ENCODE measurements around the gene WRAP73.
"Not testable (repeated sequence)": the region's sequence is repeated elsewhere in the genome, so short reads cannot be mapped to it uniquely, and the experiment has no call there.

WRAP73 gene

GRCh38 chr1:3599286-3599811, 50.6 kb downstream of the WRAP73 start:
- no peak for DNase-seq (ENCODE audit: low read depth in 2 of 2, low spot score in 1 of 2)

DNA sequence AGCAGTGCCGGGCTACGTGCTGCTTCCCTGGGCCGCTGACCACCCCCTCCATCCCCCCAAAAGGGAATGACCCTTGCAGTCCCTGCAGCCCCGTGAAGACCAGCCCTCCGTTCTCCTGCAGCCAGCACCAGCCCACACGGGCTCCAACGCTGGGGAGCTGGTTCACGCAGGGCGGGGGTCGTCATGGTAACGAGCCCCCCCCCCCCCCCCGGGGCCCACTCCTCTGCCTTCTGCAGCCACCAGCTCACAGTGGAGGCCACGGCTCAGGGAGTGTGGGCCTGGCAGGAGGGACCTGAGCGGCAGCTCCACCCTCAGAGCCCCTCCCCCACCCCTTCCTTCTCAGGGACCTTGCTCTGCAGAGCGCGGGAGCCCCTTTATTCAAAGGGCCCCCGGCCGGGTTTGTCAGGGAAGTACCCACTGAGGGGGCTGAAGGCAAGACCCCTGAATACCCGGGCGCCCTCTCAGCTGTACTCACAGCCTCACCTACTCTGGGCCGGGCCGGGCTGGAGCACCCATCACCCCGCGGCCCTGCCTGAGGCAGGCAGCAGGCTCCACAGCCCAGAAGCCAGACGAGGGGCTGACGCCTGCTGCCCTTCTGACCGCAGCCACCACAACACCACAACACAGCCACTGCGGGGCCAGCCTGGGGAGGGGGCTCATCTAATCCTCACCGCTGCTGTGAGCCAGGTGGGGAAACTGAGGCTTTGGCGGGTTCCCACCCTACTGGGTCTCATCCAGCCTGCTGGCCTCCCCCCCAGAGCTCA, 51.2 kb downstream of the WRAP73 start:
- DNase-seq (ENCODE audit: low read depth in 2 of 2, low spot score in 1 of 2), result no peak

GRCh38 chr1:3598051-3598491, 51.8 kb downstream of the WRAP73 start:
- DNase-seq (ENCODE audit: low read depth in 2 of 2, low spot score in 1 of 2), result no peak

DNA sequence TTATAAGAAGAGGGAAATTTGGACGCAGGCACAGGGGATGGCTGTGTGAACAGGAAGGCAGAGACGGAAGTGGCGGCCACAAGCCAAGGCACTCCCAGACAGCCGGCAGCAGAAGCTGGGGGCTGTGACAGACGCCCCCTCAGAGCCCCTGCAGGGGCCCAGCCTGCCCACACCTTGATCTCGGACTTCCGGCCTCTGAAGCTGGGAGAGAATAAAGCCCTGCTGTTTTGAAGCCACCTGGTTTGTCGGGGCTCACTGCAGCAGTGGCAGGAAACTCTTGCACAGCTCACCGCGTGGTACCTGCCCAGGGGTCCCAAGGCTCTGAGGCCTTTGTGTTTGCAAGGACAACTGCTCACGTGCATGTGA, 52.3 kb downstream of the WRAP73 start:
- DNase-seq (ENCODE audit: low read depth in 2 of 2, low spot score in 1 of 2), result no peak

DNA sequence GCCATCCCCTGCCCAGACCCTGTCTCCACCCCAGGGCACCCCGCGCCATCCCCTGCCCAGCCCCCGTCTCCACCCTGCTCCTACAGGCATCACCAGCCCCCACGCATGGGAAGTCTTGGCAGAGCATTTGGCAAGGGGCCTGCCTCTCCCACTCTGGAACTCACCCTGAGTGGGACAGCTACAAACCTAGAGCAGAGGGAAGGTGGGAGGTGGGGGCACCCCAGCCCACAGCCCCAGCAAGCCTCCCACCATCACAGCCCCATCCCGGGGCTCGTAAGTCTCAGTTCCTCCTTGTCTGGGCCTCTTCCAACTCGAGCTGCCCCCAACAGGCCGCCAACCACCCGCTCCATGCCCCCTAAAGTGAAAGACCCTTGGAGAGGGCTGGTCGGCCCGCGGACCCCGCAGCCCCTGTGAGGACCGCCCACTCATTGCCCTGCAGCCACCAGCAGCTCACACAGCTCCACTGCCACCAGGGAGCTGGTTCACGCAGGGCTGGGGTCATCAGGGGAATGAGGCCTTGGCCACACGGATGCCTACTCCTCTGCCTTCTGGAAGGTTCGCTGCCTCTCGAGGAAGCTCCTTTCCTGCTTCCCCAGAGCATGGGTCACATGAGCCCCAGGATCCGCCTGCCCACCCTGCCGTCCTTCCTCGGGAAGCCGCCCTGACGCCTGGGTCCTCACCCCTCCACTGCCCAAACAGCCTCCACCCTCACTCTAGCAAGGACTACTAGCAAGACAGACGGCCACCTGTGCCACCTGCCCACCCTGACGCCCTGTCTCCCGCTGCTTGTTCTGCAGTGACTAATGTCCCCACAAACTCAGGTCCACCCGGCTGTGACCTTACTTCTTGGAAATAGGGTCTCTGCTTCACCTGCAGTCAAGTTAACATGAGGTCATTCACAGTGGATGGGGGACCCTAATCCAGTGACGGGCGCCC, 53.0 kb downstream of the WRAP73 start:
- no peak for DNase-seq (ENCODE audit: low read depth in 2 of 2, low spot score in 1 of 2)

DNA sequence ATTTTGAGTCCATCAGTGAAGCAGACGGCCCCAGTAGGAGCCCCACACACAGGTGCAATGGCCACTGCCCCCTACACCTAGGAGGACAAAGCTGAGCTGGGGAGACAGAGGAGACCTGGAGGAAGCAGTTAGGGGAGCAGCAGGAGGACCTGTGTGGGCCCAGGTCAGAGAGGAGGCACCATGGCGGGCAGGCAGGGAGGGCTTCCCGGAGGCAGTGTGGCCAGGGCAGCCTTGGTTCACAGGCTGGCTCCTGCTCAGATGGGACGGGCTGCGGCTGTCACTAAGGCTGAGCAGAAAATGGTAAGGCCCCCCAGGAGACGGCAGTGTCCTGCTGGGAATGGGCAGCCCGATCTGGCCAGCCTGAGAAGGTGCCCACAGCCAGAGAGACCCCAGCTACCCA, 54.0 kb downstream of the WRAP73 start:
- DNase-seq (ENCODE audit: low read depth in 2 of 2, low spot score in 1 of 2), result no peak

GRCh38 chr1:3594706-3595377, 55.1 kb downstream of the WRAP73 start:
- no peak for DNase-seq (ENCODE audit: low read depth in 2 of 2, low spot score in 1 of 2)

DNA sequence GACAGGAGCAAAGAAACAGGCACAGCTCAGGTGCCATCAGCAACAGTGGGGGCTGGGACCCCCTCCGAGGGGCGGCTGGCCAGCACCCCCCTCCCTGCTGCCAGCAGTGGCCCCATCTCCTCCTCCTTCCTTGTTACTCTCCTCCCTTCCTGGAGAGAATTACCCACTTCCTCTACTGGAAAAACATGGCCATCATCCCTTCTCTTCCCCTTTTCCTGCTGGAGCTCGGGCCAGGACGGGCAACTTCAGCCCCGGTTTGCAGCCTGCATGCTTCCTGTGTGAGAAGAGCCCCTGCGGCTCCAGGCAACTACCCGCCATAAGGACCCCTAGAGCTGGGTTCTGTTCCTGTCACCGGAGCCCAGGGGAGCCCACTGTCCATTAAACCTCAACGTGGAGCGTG, 56.2 kb downstream of the WRAP73 start:
- no peak for DNase-seq (ENCODE audit: low read depth in 2 of 2, low spot score in 1 of 2)

GRCh38 chr1:3593334-3593733, 56.6 kb downstream of the WRAP73 start:
- DNase-seq (ENCODE audit: low read depth in 2 of 2, low spot score in 1 of 2), result no peak

GRCh38 chr1:3590951-3591865, 58.7 kb downstream of the WRAP73 start:
- no peak for DNase-seq (ENCODE audit: low read depth in 2 of 2, low spot score in 1 of 2)

- DNase-seq (ENCODE audit: low read depth in 2 of 2, low spot score in 1 of 2), result no peak
These were observed 59.7 kb downstream of the WRAP73 start for GRCh38 chr1:3590139-3590763.

DNA sequence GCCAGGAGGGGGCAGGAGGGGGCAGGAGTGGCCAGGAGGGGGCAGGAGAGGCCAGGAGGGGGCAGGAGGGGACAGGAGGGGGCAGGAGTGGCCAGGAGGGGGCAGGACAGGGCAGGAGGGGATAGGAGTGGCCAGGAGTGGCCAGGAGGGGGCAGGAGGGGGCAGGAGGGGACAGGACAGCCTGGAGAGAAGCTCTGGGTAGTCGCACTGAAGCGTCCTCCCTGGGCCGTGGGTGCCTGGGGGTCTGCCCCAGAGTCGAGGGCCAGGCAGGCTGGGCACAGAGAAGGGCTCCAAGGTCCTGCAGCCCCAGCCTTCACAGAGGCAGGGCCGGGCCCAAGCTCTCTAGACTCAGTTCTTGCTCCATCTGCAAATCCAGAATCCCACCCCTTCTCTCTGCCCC, 61.5 kb downstream of the WRAP73 start:
- no peak for DNase-seq (ENCODE audit: low read depth in 2 of 2, low spot score in 1 of 2)

GRCh38 chr1:3586986-3587759, 62.7 kb downstream of the WRAP73 start:
- DNase-seq (ENCODE audit: low read depth in 2 of 2, low spot score in 1 of 2), result no peak

- no peak for DNase-seq (ENCODE audit: low read depth in 2 of 2, low spot score in 1 of 2)
These were observed 63.8 kb downstream of the WRAP73 start for GRCh38 chr1:3585940-3586568.

GRCh38 chr1:3585353-3585868, 64.5 kb downstream of the WRAP73 start:
- not testable (repeated sequence) for DNase-seq (ENCODE audit: low read depth in 2 of 2, low spot score in 1 of 2)

DNA sequence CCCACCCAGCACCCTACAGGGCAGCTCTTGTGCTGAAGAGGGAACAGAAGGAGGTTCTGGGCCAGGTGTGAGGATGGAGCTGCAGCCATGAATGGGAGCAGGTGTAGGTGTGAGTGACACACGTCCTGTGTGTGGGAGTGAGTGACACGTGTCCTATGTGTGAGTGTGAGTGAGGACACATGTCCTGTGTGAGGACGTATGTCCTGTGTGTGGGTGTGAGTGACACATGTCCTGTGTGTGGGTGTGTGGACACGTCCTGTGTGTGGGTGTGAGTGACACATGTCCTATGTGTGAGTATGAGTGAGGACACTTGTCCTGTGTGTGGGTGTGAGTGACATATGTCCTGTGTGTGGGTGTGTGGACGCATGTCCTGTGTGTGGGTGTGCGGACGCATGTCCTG, 65.0 kb downstream of the WRAP73 start:
- DNase-seq (ENCODE audit: low read depth in 2 of 2, low spot score in 1 of 2), result peak in 1 of 2 donors; percentile 18

DNA sequence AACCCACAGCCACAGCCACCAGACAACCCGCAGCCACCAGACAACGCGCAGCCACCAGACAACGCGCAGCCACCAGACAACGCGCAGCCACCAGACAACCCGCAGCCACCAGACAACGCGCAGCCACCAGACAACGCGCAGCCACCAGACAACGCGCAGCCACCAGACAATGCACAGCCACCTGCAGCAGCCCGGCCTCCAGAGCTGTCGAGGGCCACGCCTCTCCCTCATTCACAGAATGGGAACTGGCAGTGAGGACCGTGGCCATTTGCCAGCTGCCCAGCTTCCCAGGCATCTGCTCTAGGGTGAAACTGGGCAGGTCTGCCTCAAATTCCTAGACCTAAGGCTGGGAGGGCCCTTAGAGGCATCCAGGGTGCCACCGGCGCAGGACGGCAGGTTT, 66.2 kb downstream of the WRAP73 start:
- not testable (repeated sequence) for DNase-seq (ENCODE audit: low read depth in 2 of 2, low spot score in 1 of 2)

GRCh38 chr1:3581296-3582036, 68.4 kb downstream of the WRAP73 start:
- no peak for DNase-seq (ENCODE audit: low read depth in 2 of 2, low spot score in 1 of 2)
